Stimulated activated CD4-positive, alpha-beta T cell treated with anti-CD3 and anti-CD28 coated beads, Interleukin-12 subunit alpha, Interleukin-12 subunit beta, amount 100 ng/mL, for 48 hours (primary cell): ENCODE measurements around the gene GSTM3.
A peak's percentile ranks its signal among the peaks of the same experiment; 100 is the strongest.
"Not testable (repeated sequence)": the region's sequence is repeated elsewhere in the genome, so short reads cannot be mapped to it uniquely, and the experiment has no call there.

Experiments
- DNase-seq, 3 donors: peaks; one replicate each; pipeline ENCODE4 v3.0.0-alpha.2; 2020; ENCODE audit warnings: low read depth in 2 of 3, low spot score in 1 of 3

The GSTM3 gene

DNA sequence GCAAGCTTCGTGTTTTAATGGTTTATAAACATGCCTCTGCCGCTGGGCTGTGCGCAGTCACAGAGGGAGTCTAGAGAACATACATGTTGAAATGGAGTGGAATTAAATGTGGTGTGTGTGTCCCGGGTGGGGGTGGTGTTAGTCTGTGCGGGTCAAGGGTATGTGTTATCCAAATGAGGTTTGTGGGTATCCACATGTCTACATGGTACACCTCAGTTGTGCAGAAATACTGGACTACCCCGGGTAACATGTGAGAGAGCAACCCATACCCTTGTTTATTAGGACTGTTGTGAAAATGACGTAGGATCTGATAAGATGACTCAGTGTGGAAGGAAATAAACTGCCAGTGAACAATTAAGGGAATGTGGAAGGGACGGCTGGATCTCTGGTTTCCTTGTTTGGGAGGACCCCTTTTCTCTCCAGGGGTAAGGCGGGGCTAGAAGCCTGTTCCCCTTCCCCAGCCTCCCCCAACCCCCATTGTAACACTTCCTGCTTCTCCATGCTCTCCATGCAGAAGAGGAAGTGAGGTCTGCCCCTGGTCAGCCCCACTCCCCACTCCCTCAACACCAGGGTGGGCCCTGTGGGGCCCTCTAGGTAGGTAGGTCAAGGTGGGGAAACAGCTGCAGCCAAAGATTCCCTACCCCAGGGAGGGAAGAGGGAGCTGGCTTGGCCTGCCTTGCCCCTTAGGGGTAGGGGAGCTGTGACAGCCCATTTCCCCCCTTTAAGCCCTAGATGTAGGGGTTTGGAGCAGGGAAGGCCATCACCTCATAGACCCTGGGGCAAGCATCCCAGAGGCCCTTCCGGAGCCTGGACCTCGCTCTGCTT is 22.2 kb upstream of the GSTM3 start:
- no peak for DNase-seq

DNA sequence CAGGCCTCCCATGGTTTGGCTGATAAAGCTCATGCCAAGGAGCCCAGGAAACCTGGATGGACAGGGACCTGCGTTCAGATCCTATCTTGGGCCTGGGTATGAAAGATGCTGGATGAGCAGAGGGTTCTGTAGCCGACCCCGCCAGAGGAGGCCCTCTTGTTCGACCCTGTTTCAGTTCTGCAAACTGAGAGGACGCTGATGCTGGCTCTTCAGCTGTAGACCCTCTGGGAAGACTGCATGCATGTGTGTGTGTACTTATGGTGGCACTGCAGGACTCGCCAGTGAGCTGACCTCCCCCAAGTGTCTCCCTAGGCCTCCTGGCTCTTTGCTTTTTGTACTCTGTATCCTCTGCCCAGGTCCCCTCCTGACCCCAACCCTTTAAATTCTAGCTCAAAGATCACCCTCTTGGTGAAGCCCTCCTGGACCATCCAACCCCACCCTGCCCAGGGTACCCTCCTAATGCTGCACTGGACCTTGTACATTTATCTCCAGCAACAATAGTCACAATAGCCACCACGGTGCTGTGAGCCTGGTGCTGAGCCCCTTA is 21.3 kb upstream of the GSTM3 start:
- no peak for DNase-seq

DNA sequence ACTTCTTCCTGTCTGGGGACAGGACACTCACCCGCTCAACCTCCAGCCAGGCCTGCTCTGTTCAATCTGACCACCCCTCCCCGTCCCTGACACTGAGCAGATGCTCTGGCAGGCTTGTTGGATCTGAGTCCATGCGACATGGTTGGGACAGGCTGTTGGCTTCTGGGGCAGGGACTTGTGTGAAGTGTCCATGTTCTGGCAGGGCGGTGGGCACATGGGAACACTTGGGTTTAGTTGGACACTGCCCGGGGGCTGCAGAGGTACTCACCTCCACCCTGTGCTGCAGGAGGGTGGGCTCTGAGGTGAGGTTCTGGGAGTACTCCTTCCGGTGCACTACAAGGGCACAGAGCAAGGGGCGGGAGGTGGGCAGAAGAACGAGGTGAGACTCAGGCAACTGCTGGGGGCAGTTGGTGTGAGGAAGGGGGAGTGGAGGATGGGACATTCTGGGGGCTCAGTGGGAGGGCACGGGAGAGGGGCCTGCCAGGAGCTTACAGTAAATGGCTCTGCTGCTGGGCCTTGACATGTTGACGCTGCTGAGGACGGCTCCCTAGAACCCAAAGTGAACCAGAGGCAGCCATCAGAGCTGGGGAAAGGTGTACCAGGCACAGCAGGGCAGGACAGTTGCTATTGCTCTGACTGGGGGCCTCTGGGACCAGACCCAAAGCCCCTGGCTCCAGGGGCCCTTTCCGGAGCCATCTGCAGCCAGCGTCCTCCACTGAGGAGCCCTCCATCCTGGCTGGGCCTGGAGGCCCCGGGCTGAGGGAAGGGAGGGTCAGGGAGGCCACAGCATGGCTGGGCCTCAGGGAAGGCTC is 20.6 kb upstream of the GSTM3 start:
- no peak for DNase-seq

DNA sequence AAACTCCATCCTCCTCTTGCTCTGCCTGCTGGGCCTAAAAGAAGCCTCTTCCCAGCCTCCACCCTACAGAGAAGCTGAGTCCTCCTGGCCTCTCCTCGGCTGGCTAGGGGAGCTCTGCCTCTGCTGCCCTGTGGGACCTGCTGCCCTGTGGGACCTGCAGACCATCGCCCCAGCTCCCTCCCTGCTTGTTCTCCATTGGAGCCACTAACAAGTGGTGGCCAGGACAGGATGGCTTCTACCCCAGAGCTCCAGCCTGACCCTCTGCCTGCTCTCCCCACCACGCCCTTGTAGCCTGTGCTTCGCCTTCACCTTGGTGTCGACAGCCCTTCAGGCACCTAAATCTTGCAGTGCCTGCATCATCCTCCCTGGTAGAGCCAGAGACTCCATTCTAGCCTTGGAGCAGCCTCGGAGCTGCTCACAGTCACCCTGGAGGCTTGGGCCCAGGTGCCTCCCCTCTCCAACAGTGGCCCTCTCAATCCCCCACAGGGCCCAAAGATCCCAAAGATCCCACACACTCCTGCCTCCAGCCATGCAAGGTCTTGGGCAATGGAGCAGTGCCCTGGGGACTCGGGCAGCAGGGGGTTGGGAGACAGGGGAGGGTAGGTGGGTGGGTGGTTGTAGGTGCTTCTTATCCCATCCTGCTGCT is 19.9 kb upstream of the GSTM3 start:
- DNase-seq, result no peak

DNA sequence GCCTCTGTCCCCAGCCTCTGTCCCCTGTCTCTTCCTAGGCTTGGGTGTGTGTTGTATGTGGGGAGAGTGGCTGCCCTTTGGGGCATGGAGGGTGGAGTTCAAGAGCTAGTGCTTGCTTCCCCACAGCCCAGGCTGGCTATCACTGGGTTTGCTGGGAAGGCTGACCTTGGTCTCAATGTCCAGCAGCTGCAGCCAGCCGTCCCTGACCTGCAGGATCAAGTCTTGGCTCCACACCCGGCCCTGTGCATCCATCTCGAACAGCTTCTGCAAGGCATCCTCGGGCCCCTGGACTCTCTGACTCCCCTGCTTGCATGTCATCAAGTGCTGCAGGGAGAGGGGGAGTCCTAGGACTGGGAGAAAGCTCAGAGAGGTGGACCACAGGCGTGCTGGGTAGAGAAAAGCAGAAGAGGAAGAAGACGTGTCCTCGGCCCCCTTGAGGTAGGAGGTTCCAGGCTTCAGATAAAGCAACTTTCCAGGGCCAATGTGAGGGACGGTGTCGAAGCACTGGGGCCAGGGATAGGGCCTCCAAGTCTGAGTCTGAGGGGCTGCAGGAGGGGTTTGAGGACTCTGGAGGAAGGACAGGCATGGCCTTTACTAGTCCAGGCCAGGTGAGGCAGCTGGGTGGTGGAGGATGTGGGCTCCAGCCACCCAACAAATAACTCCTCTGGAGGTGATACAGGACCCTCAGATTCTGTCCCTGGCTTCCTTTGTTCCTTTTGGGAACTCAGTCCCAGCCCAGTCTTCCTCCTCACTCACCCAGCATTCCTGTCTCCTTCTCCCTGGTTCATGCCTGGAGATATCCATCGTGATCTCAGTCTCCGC is 18.9 kb upstream of the GSTM3 start:
- no peak for DNase-seq

DNA sequence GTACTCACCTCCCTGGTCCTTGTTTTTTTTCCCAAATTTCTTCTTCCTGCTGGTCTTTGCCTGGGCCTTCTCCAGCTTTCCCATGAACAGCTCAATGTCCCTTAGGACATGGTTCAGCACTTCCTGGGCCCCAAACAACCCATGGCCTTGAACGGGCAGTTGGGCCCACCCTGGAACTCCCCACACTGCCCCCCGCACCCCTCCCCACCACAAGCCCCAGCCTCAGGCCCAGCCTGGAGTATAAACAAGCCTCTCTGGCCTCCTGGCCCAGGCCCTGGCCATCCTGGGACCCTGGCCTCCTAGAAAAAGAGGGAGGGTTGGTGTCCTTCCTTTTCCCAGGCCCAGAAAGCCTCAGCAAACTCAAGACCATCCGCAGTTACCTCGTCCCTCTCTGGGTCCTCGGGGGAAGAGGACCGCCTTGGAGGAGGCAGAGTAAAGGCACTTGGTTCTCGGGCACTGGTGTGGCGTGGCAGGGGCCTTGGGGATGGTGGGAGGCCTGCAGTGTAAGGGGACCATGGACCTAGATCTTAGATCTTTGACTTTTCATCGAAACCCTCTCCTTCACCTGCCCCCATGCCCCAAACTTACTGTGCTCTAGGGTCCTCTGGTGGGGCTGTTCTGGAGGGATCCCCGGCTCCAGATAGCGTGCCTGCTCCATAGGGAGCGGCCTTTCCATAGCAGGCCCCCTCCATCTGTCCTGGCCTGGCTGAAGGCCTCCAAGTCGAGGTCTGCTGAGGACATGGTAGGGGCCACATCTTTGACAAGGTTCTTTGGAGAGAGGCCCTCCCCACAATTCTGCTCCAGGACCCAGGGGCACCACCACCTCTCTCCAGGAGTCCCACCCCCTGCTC is 17.3 kb upstream of the GSTM3 start:
- DNase-seq, result no peak

DNA sequence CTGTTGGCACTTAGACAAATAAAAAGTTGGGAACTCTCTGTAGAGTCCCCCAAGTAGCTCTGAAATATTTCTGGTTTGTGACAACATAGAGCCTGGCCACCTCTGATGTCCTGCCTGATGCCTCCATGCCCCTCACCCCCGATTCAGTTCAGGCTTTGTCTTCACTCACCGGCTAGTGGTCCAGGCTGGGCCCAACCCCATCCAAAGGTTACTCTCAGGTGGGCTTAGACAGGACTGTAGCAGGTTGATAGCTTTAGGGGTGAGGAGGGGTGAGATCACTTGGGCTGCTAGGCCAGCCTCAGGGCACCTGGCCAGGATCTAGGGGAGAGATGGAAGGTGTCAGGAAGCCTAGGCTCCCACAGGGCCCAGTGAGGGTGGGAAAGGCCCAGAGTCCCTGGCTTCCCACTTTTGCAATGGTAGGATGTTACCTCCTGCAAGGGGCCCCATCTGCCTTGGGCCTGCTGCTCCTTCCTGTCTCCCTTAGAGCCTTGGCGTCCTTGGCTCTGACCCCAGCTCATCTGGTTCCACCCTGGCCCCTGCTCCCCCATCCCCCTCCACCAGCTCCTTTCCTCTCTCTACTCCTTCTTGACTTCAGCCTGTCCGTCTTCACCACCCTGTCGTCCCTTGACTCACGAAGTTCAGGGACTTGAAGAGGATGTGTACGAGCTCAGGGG is 16.1 kb upstream of the GSTM3 start:
- no peak for DNase-seq

DNA sequence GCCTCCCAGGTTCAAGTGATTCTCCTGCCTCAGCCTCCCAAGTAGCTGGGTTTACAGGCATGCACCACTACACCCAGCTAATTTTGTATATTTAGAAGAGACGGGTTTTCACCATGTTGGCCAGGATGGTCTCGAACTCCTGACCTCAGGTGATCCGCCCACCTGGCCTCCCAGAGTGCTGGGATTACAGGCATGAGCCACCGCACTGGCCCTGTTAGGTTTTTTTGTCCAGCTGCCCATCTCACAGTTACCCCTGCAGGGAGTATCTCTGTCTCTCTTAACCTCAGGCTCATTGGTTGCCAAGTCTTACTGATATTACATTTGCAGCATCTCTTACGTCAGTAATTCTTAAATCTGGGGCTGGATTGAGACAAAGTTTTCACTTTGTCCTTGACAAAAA is 15.5 kb upstream of the GSTM3 start:
- not testable (repeated sequence) for DNase-seq

DNA sequence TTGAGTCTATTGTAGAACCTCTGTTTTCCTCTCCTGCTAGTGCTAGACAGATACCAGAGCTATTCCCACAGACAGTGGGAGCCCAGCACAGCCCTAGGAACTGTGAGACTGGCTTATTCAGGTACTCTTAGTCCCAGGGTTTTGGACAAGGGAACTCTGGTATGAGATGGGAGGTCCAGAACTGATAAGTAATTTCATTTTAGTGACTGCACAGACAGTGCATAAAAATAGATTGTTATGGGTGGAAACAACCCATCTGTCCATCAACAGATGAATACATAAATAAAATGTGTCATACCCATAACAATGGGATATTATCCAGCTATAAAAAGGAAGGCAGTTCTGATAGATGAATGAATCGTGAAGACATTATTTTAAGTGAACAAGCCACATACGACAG is 13.9 kb upstream of the GSTM3 start:
- DNase-seq, result no peak

DNA sequence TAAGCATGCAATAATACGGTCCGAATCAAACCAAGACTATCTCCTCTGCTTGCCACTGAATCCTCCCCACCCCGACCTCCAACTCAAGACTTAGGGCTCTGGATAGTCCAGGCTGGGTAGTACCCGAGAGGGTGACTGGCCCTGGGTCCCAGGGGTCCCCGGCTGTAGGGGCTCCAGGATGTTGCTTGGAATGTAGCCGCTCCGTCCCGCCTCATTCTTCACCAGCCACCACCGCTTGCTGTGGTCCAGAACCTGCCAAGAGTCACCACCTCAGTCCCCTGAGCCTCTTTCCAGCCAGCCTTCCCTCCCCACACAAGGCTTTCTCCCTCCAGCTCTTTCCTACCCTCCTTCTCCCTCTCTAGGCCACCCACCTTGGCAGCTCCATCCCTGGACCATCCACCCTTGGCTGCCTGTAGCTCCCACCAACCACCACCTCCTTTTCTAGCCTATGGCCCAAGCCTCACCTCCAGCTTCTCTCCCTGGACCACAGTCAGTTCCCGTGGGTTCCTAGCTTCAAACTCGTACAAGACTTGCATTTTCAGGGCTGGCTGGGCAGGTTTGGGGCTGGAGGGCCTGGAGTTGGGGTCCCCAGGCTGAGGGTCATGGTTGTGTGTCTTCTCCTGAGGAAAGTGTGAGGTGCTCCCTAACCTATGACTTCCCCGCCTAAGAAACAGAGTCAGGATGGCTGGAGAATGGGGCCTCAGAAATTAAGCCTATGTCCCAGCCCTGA is 10.9 kb upstream of the GSTM3 start:
- DNase-seq, result no peak

DNA sequence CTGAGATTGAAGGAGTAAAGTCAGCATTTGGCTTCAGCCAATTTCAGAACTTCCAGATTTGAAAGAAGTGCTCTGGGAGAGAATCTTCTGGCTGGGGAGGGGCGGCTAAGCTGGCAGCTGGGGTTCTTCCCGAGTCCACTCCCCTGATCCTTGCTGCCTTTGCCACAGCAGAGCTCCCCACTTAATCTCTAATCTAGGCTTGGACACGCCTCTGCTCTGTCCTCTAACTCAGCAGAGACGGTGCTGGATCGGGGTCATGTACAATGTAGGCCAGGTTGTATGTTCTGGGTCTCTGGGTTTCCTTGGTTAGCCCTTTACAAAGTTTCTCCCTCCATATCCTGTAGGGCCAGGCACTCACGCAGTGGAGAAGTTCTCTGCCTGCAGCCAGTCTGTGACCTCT is 10.1 kb upstream of the GSTM3 start:
- no peak for DNase-seq

DNA sequence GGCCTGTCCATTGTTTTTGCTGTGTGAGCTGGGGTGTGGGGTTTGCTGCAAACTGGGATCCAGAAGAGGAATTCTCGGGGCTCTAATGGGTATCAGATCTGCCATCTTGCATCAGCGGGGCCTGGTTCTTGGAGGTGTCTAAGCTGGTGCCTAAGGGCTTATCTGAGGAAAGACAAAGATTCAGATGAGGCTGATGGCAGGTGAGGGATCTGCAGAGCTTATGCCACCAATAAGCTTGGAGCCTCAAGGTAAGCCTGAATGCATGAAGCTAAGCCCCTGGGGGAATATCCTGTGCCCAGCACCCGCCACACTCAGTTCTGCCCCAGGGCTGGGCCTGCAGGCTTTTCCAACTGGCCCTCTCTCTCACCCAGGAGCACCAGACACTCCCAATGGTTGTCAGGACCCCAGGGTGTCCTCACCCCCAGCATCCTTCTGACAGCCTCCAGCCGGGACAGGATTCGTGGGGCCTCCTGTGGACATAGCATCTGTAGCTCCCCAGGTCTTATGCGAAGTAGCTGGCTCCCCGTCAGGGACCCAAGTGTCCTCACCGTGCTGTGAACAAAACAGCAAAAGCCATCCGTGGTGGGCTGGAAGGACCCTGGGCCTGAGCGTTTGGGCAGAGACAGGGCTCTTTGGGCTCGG is 9.5 kb upstream of the GSTM3 start:
- DNase-seq, result no peak

DNA sequence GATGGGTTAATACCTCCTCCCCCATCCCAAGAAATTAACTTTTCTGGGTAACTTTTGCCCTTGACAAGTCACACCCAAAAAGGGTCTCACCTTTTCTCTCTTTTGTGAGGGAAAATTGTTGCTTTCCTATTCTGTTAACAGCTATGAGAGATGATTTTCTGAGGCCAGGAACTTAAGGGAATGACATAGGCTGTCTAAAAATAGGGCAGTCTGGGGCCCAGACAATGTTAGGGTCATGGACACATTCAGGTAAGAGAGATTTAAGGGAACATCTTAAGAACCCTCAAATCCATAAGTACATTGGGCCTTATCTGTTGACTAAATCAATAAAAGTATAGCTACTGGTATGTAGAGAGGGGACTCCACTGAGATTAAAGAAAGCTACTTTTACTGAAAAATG is 8.4 kb upstream of the GSTM3 start:
- no peak for DNase-seq

DNA sequence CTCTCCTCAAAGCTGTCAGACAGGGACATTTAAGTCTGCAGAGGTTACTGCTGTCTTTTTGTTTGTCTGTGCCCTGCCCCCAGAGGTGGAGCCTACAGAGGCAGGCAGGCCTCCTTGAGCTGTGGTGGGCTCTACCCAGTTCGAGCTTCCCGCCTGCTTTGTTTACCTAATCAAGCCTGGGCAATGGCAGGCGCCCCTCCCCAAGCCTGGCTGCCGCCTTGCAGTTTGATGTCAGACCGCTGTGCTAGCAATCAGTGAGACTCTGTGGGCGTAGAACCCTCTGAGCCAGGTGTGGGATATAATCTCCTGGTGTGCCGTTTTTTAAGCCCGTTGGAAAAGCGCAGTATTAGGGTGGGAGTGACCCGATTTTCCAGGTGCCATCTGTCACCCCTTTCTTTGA is 7.5 kb upstream of the GSTM3 start:
- DNase-seq, result not testable (repeated sequence)

DNA sequence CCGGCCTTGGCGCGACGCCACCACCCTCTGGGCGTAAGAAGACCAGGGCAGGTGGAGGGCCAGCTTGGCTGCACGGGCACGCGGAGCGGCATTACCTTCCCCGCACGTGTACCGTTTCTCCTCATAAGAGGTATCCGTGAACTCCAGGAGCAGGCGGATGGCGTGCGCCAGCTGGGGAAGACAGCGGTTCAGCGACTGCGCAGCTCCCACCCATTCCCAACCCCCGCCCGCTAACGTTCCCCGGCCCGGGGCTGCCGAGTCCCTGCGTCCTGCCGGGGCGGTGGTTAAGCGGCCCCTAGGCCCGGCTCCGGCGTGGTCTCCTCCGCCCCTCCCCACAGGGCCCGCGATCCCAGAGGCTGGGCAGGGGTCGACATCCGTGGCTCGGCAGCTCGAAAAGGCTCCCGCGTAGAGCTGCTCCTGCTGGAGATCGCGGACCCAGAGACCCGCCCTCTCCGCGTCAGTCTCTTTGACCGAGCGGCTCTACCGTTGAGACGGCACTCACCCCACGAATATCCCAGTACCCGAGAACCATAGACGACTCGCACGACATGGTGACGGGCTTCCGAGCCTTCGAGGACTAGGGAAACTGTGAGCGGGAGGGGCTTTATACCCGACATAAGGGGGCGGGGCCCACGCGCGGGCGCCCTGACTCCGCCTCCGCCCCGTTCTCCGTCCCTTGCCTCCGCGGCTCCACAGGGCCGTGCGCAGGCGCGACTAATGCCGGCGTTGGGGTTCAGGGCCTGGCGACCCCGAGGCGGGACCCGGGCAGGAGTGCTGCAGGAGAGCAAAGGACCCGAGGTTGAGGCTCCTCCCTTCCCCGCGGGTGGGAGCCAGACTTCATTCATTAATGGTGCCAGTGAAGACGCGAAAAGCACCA is 862 bp downstream of the GSTM3 start:
- peak; percentile 61 to 89 (median 75) for DNase-seq

DNA sequence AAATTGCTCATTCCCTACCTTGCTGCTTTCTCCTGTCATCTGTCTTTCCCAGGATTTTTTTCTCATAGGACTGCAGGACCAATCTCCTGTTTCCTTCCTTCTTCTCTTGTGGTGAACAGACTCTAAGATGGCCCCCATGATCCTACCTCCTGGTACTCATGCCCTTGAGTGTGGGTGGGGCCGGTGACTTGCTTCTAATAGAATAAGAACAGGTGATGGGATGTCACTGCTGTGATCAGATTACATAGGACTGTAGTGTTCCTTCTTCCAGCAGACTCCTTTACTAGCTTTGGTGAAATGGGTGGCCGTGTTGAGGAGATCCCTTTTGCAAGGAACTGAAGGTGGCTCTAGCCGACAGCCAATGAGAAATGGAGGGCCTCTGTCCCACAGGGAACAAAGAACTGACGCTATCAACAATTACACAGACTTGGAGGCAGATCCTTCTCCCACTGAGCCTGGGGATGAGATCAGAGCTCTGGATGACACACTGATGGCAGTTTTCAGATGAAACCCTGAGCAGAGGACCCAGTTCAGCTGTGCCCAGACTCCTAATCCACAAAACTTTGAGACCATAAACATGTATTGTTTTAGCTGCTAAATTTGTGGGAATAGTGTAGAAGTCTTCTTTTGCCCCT is 7.5 kb downstream of the GSTM3 start:
- no peak for DNase-seq

DNA sequence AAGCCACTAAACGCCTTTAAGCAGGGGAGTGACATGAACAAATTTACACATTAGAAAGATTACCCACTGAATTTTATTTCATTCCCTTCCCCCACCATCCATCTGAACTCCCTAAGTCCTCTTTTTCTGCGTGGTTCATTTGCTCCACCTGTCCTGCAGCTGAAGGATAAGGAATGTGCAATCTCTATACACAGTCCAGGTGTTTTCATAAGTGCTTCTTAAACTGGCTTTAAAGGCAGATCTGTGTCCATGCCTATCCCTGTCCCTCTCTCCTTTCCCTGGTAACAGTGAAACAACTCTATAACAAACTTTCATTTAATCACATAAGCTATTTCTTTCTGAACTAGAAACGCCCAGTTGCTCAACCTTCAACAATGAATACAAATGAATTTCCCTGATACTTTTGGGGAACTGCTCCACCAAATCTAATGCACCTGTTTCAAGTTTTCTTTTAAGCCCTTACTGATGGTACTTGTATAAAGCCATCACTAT is 8.4 kb downstream of the GSTM3 start:
- DNase-seq, result no peak
